HCEC 1CT (cell line): ENCODE data around the gene HNRNPA1L2.
A peak's percentile ranks its signal among the peaks of the same experiment; 100 is the strongest.
"Not testable (repeated sequence)": the region's sequence is repeated elsewhere in the genome, so short reads cannot be mapped to it uniquely, and the experiment has no call there.

Source experiments
- DNase-seq: peaks from one replicate; pipeline ENCODE4 v3.0.0-alpha.2; 2017

HNRNPA1L2 gene

DNA sequence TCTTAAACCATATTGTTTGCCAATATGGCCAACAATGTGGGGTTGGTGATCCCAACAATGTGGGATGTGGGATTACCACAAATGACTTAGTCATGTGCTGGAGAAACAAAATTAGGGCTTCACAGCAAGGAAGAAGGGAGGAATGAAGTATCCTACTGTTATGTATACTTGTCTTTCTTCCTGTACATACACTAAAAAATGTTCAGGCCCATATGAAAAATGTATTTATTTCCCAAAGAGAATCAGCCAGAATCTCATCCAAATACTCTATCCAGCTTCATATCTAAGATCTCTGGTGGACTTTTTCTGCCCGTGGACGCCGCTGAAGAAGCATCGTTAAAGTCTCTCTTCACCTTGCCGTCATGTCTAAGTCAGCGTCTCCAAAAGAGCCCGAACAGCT lies at the start of gene HNRNPA1L2:
TSS of gene HNRNPA1L2 (plus strand) at position 301 of the 400 bp plus-strand sequence. CDS start at position 363, 62 bp downstream.
- DNase-seq, result no peak

- not testable (repeated sequence) for DNase-seq
These were observed 49.1 kb upstream of the HNRNPA1L2 start for GRCh38 chr13:52593175-52593574.

DNA sequence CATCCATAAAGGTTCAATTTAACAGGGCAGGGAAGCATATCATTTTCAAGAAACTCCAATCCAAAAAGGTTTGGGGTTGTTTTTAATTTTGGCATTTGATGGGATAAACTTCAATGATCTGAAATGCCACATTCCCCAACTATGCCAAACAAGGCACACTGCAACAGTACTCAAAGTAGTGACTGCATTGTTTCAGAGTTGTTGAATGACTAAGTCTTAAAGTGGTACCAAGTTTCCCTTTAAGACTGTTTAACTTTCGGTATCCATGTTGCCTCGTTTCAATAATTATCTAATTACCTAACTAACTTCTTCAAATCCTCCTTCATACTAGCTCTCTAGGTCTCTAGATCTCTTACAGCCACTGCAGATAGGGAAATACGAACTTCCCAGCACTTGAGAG lies 48.4 kb upstream of the HNRNPA1L2 start:
- DNase-seq, result not testable (repeated sequence)

DNA sequence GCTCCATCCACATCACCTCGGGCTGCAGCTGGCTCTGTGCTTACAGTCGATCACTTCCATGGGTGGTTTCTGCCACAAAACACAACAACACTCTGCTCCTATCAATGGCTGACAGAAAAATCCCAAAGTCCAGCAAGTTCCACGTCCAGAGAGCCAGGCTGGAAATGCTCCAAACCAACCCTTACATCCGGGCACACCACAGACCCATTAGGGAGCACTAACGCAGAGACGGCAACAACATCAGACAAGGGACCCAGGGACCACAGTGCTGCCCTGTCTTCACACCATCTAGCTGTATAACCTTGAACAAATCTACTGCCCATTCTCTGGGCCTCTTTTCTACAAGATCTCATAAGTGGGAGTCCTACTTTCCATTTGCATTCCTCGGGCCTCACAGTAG lies 47.9 kb upstream of the HNRNPA1L2 start:
- not testable (repeated sequence) for DNase-seq

DNA sequence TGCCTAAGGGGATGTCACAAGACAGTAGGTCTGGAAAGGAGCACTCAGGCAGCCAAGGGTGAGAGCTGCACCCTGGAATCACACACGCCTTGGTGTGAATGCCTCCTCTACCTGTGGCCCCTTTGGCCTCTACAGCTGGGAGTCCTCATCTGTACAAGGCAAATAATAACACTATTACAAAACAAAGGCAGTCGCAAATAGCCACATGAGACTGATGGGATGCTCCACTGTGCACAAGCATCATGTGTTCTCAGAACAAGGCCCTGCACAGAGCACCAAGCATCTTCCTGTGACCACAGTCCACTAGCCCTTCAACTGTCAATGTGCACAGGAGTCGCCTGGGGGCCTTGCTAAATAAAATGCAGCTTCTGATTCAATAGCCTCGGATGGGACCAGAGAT lies 44.6 kb upstream of the HNRNPA1L2 start:
- DNase-seq, result no peak

- DNase-seq, result peak; percentile 36
These were observed 43.0 kb upstream of the HNRNPA1L2 start for GRCh38 chr13:52599037-52599847.

- peak; percentile 7 for DNase-seq
These were observed 42.2 kb upstream of the HNRNPA1L2 start for GRCh38 chr13:52599848-52600603.

GRCh38 chr13:52600666-52601065 lies 41.6 kb upstream of the HNRNPA1L2 start:
- DNase-seq, result no peak

GRCh38 chr13:52603316-52603715 lies 38.9 kb upstream of the HNRNPA1L2 start:
- not testable (repeated sequence) for DNase-seq

DNA sequence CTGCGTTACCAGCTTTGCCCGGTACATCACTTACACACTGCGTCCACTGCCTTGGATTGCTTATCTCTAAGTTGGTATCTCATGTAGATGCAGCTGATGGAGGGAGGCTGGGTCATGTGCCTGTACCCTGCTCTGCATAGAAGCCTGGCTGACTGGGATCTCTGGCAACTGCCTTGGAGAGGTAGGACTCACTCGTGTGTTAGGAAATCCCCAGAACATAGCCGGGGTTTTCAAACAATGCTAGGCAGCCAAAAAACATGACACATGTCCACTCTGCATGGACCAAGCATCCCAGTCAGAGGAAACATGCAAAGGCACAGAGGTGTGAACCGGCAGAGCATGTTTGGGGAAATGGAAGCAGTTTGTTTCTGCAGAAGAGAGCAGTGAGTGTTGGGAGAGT lies 36.1 kb upstream of the HNRNPA1L2 start:
- not testable (repeated sequence) for DNase-seq

DNA sequence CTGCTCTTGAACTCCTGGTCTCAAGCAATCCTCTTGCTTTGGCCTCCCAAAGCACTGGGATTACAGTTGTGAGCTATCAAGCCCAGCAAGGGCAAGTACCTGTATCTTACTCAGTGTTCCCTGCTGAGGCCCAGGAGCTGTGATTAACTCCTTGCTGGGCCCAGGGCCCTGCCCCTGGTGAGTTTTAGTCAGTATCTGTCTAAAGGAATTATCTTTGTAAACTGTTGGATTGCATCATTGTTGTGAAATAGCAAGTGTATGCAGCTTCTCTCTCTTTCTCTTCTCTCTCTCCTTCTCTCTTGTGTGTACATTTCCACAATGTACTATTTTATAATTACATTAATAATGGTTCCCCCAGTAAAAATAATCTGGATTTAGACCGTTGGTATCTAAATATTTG lies 35.4 kb upstream of the HNRNPA1L2 start:
- peak; percentile 29 for DNase-seq

DNA sequence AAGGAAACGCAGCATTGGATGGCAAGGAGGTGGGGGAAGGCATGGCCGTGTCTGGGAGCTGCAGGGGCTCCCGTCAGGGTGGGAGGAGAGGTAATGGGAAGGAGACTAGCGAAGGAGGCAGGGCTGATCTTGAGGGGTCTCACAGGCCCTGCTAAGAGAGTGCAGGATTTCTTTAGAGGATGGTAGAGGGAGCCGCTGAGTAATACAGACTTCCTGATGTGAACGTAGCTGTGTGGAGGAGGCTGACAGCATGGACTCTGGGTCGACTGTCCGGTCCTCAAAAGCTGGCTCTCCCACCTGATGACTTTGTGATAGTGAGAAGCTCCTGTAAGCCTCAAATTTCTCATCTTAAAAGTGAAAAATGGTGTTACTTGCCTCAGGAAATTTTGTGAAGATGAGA lies 34.0 kb upstream of the HNRNPA1L2 start:
- DNase-seq, result not testable (repeated sequence)

GRCh38 chr13:52609013-52609606 lies 33.1 kb upstream of the HNRNPA1L2 start:
- peak; percentile 36 for DNase-seq

DNA sequence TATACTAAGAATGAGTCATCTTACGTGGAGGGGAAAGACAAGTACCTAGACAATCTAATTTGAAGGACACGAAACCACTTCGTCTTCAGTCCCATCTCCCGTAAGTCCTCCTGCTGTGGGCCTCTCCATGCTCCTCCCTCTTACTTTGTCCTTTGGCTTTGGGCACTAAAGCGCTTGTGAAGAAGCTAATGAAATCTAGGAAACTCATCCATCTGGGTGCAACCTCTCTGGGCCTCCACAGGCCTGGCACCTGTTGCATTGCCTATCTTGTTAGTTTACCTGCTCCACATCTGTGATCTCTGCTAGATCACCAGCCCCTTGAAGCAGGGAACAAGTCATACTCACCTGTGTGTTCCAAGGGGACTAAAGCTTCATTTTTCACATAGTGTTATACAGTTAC lies 32.1 kb upstream of the HNRNPA1L2 start:
- DNase-seq, result not testable (repeated sequence)

DNA sequence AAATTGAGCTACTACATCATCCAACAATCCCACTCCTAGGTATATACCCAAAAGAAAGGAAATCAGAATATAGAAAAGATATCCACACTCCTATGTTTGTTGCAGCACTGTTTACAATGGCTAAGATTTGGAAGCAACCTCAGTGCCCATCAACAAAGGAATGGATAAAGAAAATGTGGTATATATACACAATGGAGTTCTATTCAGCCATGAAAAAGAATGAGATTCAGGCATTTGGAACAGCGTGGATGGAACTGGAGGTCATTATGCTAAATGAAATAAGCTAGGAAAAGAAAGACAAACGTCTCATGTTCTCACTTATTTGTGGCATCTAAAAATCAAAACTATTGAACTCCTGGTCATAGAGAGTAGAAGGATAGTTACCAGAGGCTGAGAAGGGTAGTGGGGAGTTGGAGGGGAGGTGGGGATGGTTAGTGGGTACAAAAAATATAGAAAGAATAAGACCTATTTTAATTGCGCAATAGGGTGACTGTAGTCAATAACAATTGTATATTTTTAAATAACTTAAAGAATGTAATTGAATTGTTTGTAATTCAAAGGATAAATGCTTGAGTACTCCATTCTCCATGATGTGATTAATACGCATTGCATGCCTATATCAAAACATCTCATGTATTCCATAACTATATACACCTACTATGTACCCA lies 27.0 kb upstream of the HNRNPA1L2 start:
- DNase-seq, result no peak

DNA sequence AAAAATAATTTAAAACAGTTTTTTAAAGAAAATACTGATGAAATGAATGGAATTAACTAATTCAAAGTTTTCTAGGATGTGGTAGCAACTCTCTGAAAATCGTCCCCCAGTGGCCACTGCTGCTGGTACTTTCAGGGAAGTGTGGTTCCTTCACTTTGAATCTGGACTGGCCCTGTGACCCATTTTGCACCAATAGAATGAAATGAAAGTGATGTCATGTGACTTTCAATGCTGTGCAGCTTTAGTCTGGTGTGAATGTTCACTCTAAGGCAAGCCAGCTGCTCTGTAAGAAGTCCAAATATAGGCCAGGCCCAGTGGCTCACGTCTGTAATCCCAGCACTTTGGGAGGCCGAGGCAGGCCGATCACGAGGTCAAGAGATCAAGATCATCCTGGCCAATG lies 26.4 kb upstream of the HNRNPA1L2 start:
- DNase-seq, result no peak

GRCh38 chr13:52617070-52618060 lies 24.9 kb upstream of the HNRNPA1L2 start:
- peak; percentile 89 for DNase-seq

DNA sequence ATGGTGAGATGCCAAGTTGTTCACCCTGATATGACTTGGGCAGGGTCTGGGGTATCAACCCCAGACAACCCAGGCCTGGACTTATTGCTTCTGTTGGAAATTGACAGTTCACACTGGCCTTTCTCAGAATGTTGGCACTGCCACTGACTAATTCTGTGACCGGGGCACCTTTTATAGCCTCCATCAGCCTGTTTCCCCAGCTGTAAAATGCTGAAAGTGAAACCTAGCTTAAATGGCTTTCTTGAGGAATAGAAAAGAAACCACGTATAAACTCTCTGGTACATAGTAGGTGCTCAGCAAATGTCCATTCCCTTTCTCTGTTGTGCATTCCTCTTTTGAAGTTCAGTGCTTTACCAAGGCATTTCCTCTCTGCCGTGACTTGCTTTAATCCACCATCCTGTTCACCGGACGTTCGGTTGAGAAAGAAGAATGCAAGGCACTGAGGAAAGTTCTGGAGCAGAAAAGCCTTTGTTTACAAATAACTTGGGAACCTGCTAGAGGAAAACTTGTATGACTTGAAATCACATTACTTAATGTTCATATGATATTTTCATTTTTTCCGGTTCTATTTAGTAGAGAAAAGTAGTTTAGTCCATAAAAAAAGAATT lies 11.0 kb upstream of the HNRNPA1L2 start:
- not testable (repeated sequence) for DNase-seq

DNA sequence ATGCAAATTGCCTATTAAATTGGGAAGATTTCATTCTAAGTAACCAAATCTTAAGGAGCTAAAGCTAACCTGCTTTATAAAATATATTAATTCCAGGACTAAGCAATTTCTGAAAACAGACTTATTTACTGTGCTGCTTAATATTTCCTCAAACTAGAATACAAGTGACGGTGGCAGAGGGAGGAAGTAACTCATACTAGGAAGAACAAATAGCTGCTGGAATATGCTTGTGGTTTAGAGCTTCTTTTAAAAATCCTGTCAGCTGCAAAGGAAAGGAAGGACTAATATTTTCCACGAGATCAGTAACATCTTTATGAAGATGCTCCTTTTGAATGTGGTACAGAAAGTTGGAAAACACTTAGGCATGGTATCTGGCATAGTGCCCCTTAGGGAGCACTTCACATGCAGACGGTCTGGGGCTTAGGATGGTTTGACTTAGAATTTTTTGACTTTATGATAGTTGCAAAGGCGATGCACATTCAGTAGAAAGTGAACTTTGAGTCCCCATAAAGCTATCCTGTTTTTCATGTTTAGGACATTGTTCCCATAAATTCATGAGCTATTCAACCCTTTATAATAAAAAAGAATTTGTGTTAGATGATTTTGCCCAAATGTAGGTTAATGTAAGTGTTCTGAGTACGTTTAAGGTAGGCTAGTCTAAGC lies 3.4 kb upstream of the HNRNPA1L2 start:
- DNase-seq, result no peak

DNA sequence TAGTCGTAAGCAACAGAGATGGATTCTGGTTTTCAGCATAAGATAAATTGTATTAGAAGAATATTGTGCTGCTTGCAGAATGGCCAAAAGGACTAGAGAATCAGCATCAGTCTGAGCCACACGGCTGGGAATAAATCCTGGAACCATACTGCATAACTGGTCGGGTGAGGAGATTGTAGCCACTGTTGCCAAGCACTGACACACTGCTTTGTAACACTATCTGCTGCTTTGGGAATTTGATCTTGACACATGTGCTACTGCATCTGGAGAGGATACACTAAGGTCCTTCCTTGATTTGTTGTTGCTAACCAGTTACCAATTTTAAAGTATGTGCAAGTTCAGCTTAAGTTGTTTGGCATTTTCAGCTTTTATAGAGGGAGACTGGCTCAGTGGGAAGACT lies 1.9 kb downstream of the HNRNPA1L2 start:
- DNase-seq, result no peak

- DNase-seq, result no peak
These were observed 4.7 kb downstream of the HNRNPA1L2 start for GRCh38 chr13:52646967-52647366.
